Lung (tissue), 16 donors: ENCODE measurements around the gene ABCB6. TPM values are rescaled to one million over a fixed set of nuclear protein-coding genes. Genes with fewer than 3 reads are reported as not detected.
A peak's percentile ranks its signal among the peaks of the same experiment; 100 is the strongest.

Source experiments
- ATAC-seq: fragments of 200-7000 bp; cut with Tn5 transposase; one replicate; pipeline ENCODE4 v1.9.1; 2020; ENCODE audit warnings: moderate number of reproducible peaks; ENCODE audit not compliant: insufficient read depth, low FRiP score
- DNase-seq, 3 donors: peaks; one replicate each; pipeline ENCODE4 v3.0.0-alpha.2; 2013 to 2017
- H3K27ac ChIP-seq, 2 donors: one replicate each; pipeline ENCODE4 v1.5.1; 2013; ENCODE audit warnings: mild to moderate bottlenecking in 2 of 2, moderate library complexity in 2 of 2, control low read depth in 1 of 2, inconsistent platforms in 1 of 2, low read depth in 1 of 2, low read length in 1 of 2
- H3K27me3 ChIP-seq, 3 donors: one replicate each; pipeline ENCODE4 v1.5.1; 2013; ENCODE audit warnings: low read length in 2 of 3; ENCODE audit not compliant: control insufficient read depth in 3 of 3, insufficient read depth in 3 of 3
- H3K36me3 ChIP-seq, 4 donors: one replicate each; pipeline ENCODE4 v1.5.1; 2013; ENCODE audit warnings: low read length in 4 of 4, mild to moderate bottlenecking in 1 of 4, moderate library complexity in 1 of 4; ENCODE audit not compliant: control insufficient read depth in 4 of 4, insufficient read depth in 4 of 4
- H3K4me1 ChIP-seq, 5 donors: one replicate each; pipeline ENCODE4 v1.5.1; 2013; ENCODE audit warnings: low read length in 5 of 5, mild to moderate bottlenecking in 2 of 5, moderate library complexity in 1 of 5; ENCODE audit not compliant: control insufficient read depth in 5 of 5, insufficient read depth in 5 of 5
- H3K4me3 ChIP-seq: one replicate; pipeline ENCODE4 v1.5.1; 2013; ENCODE audit warnings: mild to moderate bottlenecking, control low read depth, moderate library complexity
- H3K9ac ChIP-seq, 2 donors: one replicate each; pipeline ENCODE4 v1.5.1; 2013; ENCODE audit warnings: low read length in 2 of 2, control low read depth in 1 of 2; ENCODE audit not compliant: insufficient read depth in 1 of 2
- H3K9me3 ChIP-seq, 4 donors: one replicate each; pipeline ENCODE4 v1.5.1; 2013; ENCODE audit warnings: low read length in 3 of 4, mild to moderate bottlenecking in 1 of 4, moderate library complexity in 1 of 4; ENCODE audit not compliant: control insufficient read depth in 4 of 4, insufficient read depth in 3 of 4
- CTCF ChIP-seq: IDR thresholded peaks from 2 replicates; pipeline ENCODE4 v1.5.1; 2012; ENCODE audit warnings: mild to moderate bottlenecking; ENCODE audit errors: control extremely low read depth, extremely low read depth
- WGBS, 2 donors: extraction: QIAGEN DNeasy Blood & Tissue Kit; methylation state at CpG; one replicate each; pipeline ENCODE4 v1.1.7; 2013; 5-methylcytosine and 5-hydroxymethylcytosine counted together
- long read RNA-seq, 5 donors: transcript quantifications; one replicate each; lab custom pipeline, GENCODE V29; 2026
- polyA plus RNA-seq, 2 donors: library from polyadenylated mRNA; stranded (reverse); fragments of 200-250 nt; gene quantifications; one replicate each; pipeline ENCODE4 v1.2.1, GENCODE V29; 2013
- total RNA-seq, 2 donors: library from RNA; depleted of rRNA in 1 of 2; stranded (reverse); fragments of >200 nt in 1 of 2; gene quantifications; one replicate each; pipeline ENCODE4 v1.2.1, GENCODE V29; 2014 to 2021
- donor health status: control.
- donor health status: control.
- donor health status: Bipolar disorder and iron deficiency.
- donor health status: healthy.
- donor health status: DM: yes; HTN: yes; CAD: no.

Gene ABCB6
- total RNA-seq = 10 to 100 TPM; 17.2 to 40.4 TPM
- 10 to 100 TPM; 27.7 to 49.4 TPM for polyA plus RNA-seq
- long read RNA-seq, donor 1, partial matches to known transcripts = 0 of 3 reads
- long read RNA-seq, donor 1, other reads (novel, unspliced or antisense) = 0 of 3 reads
- long read RNA-seq, donor 2, partial matches to known transcripts = 0 of 3 reads
- long read RNA-seq, donor 2, other reads (novel, unspliced or antisense) = 0 of 3 reads
- long read RNA-seq, donor 3, partial matches to known transcripts = 0 of 3 reads
- long read RNA-seq, donor 3, other reads (novel, unspliced or antisense) = 0 of 3 reads
- long read RNA-seq, donor 4 = 0 reads
- long read RNA-seq, donor 5, partial matches to known transcripts = 0 of 4 reads
- long read RNA-seq, donor 5, other reads (novel, unspliced or antisense) = 0 of 4 reads

- Histone ChIP-seq H3K9me3 (no peaks in the 10 kb centered on the region), H3K27ac (peak within 1 kb of the TSS; percentile 83 to 87), H3K36me3 (peaks cover 10 to 51% (median 47%) of the 10 kb centered on the region in 4 donors), H3K4me3 (peak within 1 kb of the TSS; percentile 44), H3K9ac (peak within 1 kb of the TSS; percentile 57 to 74), H3K4me1 (peaks cover 0 to 26% (median 11%) of the 10 kb centered on the region in 5 donors), H3K27me3 (no peaks in the 10 kb centered on the region)
- peak; percentile 90 for ATAC-seq
- peak; percentile 97 to 98 (median 98) for DNase-seq
- no peak for TF ChIP-seq CTCF
- 11 to 15% methylated on average over 67 to 71 of the region's 71 CpGs for WGBS, 2 donors
Observed at GRCh38 chr2:219218732-219219701, at the start of gene ABCB6. TSS of gene ABCB6 (minus strand) at chr2:219218958. CDS start at chr2:219218673, 285 bp downstream.

GRCh38 chr2:219268294-219268693, 49.5 kb upstream of the ABCB6 start:
- 84 to 92% methylated on average over 2 of the region's 2 CpGs for WGBS, 2 donors
- Histone ChIP-seq H3K36me3 (no peaks in the 10 kb centered on the region), H3K27ac (no peak overlapping the region), H3K4me3 (no peak overlapping the region), H3K27me3 (no peaks in the 10 kb centered on the region), H3K9me3 (peaks cover 0 to 2% (median 0%) of the 10 kb centered on the region in 4 donors), H3K4me1 (no peaks in the 10 kb centered on the region), H3K9ac (no peak overlapping the region)
- no peak for TF ChIP-seq CTCF
- no peak for DNase-seq
- ATAC-seq = no peak

- Histone ChIP-seq H3K4me1 (no peaks in the 10 kb centered on the region), H3K9ac (no peak overlapping the region), H3K9me3 (peaks cover 0 to 2% (median 0%) of the 10 kb centered on the region in 4 donors), H3K36me3 (no peaks in the 10 kb centered on the region), H3K4me3 (no peak overlapping the region), H3K27me3 (no peaks in the 10 kb centered on the region), H3K27ac (no peak overlapping the region)
- DNase-seq (no peak), ATAC-seq (no peak)
- 75% methylated on average over 1 of the region's 1 CpG; no CpG with 5 or more reads in 1 of the 2 donors for WGBS, 2 donors
- TF ChIP-seq CTCF = no peak
Observed at GRCh38 chr2:219266886-219267285, 48.1 kb upstream of the ABCB6 start.
